ENCODE data around the gene PERCC1.

Gene PERCC1

DNA sequence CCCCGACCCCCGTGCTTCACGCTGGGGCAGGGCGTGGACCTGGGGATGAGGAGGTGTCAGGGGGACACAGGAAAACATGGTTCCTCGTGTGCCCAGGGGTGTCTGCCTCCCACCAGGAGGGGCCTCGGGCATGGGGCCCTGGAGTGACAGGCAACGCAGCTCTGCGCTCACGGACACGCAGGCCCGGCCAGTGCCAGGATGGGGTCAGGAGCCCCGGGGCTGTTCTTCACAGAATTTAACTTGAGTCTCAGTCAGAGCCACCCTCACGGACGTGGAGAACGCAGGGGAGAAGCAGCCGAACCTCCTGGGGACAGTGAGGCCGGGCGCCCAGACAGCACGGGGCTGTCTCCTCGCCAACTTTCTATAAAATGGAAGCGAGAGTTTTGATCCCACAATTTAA, 33.1 kb upstream of the PERCC1 start:
- POLR2A ChIA-PET, result no interaction called here
- DNase-seq (ENCODE audit: extremely low spot score), result no peak
- TF ChIP-seq, protein P1, sequence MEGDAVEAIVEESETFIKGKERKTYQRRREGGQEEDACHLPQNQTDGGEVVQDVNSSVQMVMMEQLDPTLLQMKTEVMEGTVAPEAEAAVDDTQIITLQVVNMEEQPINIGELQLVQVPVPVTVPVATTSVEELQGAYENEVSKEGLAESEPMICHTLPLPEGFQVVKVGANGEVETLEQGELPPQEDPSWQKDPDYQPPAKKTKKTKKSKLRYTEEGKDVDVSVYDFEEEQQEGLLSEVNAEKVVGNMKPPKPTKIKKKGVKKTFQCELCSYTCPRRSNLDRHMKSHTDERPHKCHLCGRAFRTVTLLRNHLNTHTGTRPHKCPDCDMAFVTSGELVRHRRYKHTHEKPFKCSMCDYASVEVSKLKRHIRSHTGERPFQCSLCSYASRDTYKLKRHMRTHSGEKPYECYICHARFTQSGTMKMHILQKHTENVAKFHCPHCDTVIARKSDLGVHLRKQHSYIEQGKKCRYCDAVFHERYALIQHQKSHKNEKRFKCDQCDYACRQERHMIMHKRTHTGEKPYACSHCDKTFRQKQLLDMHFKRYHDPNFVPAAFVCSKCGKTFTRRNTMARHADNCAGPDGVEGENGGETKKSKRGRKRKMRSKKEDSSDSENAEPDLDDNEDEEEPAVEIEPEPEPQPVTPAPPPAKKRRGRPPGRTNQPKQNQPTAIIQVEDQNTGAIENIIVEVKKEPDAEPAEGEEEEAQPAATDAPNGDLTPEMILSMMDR (IDR thresholded peaks at IDR 0.05; ENCODE audit: control extremely low read depth, extremely low read depth, low read depth, missing control alignments), result no peak
- CTCF ChIA-PET, result no interaction called here

DNA sequence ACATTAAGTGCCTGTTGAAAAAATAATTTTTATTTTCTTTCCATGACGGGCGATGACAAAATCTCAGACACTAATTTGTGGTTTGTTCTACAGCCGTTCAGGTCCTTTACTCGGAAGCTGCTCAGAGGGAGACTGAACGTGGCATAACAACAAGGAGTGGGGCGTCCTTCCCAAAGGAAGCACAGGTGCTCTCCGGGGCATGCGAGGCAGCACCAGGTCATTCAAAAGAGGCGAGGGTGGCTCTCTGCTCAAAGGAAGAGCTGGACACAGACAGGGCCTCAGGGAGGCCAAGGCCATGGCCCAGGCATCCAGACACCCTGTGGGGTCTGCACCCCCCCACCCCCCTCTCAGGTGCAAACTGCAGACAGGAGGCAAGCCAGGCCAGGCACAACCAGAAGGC, 32.5 kb upstream of the PERCC1 start:
- POLR2A ChIA-PET, result no interaction called here
- CTCF ChIA-PET, result no interaction called here
- TF ChIP-seq, protein P1 (IDR thresholded peaks at IDR 0.05; ENCODE audit: control extremely low read depth, extremely low read depth, low read depth, missing control alignments), result no peak
- DNase-seq (ENCODE audit: extremely low spot score), result no peak

DNA sequence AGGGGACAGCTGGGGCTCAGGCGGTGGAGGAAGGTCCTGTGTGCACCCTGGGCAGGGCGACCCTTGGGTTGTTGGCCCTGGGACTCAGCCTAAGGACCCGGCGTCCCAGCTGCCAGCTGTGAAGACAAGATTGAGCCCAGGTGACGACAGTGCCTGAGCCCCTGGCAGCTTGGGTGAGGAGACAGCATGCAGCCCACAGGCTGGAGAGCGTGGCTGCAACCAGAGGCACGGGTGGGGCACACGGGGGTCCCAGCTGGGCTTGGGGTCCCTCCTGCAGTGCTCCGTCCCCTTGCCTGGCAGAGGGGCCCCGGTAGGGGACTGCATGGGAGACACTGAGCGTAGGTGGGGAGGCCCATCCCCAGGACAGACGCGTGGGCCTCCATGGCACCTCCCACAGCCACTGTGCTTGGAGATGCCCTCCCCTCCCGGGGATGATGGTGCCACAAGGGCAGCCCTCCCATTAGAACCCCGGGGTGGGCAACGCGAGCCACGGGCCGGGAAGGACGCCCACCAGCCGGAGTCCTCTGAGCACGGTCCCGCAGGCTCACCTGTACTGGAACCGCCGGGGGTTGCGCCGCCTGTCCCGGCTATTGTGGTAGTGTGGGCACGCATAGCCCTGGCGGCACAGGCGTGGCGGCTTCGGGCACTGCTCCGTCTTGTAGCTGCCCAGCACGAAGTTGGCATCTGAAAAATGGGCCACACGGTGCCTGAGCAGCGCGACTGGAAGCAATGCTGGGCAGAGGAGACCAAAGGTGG, 31.9 kb upstream of the PERCC1 start:
- CTCF ChIA-PET, result no interaction called here
- POLR2A ChIA-PET, result no interaction called here
- TF ChIP-seq, protein P1 (IDR thresholded peaks at IDR 0.05; ENCODE audit: control extremely low read depth, extremely low read depth, low read depth, missing control alignments), result no peak
- DNase-seq (ENCODE audit: extremely low spot score), result no peak

DNA sequence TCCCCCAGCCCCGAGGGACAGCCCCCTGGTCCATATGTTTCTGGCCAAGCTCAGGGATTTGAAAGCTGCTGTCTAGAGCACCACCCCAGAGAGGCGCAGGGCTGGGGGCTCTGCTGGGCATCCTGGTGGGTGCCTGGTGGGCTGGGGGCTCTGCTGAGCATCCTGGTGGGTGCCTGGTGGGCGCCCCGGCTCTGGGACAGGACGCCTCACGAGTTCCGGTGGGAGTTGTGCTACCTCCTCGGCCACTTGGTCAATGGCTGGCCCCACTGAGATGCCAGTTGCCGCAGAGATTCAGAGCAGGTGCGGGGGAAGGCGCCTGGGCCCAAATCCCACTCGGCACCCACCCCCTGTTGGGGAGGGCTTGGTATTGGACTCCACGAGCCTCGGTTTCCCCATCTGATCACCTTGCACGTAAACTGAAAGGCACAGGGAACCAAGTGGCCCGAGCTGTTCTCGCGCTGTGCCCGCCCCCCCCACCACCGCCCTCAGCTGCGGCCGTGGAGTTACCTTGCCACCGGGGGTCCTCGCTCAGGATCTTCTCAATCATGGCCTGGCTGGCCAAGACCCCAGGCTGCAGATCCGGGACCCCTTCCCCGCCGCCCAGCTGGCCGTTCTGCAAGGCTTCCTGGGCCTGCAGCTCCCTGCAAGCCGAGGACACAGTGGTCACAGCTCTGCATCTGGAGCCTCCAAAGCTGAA, 29.7 kb upstream of the PERCC1 start:
- no peak for DNase-seq (ENCODE audit: extremely low spot score)
- CTCF ChIA-PET, result interaction anchor here (1.2 to 1.4 kb wide), 2 partner anchors 11 to 38 kb away, joined by 3 to 4 read pairs; no protein-coding TSS in a partner anchor
- POLR2A ChIA-PET, result no interaction called here
- TF ChIP-seq, protein P1 (IDR thresholded peaks at IDR 0.05; ENCODE audit: control extremely low read depth, extremely low read depth, low read depth, missing control alignments), result no peak

DNA sequence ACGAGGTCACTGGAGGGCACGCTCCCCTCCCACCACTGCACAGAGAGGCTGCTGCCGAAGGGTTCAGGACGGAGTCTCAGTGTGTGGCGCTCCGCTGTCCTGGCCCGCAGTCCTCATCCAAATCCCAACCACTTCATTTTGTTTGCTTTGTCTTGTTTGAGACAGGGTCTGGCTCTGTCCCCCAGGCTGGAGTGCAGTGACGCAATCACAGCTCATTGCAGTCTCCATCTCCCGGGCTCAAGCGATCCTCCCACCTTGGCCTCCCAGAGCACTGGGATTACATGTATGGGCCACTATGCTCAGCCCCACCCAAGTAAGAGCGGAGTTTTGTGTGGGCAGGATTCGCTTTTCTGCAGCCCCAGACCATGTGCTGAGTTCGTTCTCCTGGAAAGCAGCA, 29.1 kb upstream of the PERCC1 start:
- POLR2A ChIA-PET, result no interaction called here
- DNase-seq (ENCODE audit: extremely low spot score), result no peak
- CTCF ChIA-PET, result interaction anchor here (1.2 to 1.4 kb wide), 2 partner anchors 11 to 38 kb away, joined by 3 to 4 read pairs; no protein-coding TSS in a partner anchor
- TF ChIP-seq, protein P1 (IDR thresholded peaks at IDR 0.05; ENCODE audit: control extremely low read depth, extremely low read depth, low read depth, missing control alignments), result no peak

DNA sequence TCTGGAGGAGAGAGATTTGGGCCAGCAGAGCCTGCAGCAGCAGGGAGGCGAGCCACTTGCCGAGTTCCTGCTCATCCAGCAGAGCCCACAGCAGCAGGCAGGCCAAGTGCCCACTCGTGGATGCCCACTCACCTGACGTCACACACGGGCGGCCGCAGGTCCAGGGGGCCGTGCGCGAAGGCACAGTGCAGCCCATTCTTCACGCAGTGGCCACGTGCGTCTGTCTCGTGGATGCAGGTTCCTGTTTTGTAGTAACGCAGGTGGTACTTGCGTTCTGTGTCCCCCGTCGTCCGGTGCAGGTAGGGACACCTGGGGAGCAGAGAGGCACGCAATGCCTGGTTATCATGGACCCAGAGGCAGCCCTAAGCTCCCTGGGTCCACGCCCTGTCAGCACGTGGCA, 27.8 kb upstream of the PERCC1 start:
- POLR2A ChIA-PET, result no interaction called here
- CTCF ChIA-PET, result interaction anchor here (1.2 to 1.6 kb wide), 3 partner anchors 9 to 39 kb away, joined by 3 to 5 read pairs (median 4); no protein-coding TSS in a partner anchor
- TF ChIP-seq, protein P1 (IDR thresholded peaks at IDR 0.05; ENCODE audit: control extremely low read depth, extremely low read depth, low read depth, missing control alignments), result no peak
- no peak for DNase-seq (ENCODE audit: extremely low spot score)

Data from GM10248 (cell line).